Mesenchymal stem cell (in vitro differentiated cells and primary cell): Measurements from ENCODE around the gene ALKBH6.

Experiments
- DNase-seq: peaks from one replicate; pipeline ENCODE4 v3.0.0-alpha.2; 2013
- H2AFZ ChIP-seq: one replicate; pipeline ENCODE4 v1.6.1; 2013; ENCODE audit warnings: low read depth, mild to moderate bottlenecking, control low read depth, inconsistent platforms, low read length, moderate library complexity
- H2AK5ac ChIP-seq: 2 replicates; pipeline ENCODE4 v1.6.1; 2013; ENCODE audit warnings: low read length, moderate library complexity, mild to moderate bottlenecking, inconsistent platforms; ENCODE audit not compliant: severe bottlenecking
- H2BK120ac ChIP-seq: one replicate; pipeline ENCODE4 v1.6.1; 2013; ENCODE audit warnings: low read depth, mild to moderate bottlenecking, inconsistent platforms, low read length, moderate library complexity
- H2BK12ac ChIP-seq, 2 experiments: one replicate each; pipeline ENCODE4 v1.6.1; 2013; ENCODE audit warnings: inconsistent platforms in 2 of 2, low read length in 2 of 2, mild to moderate bottlenecking in 2 of 2, moderate library complexity in 2 of 2, control low read depth in 1 of 2
- H2BK15ac ChIP-seq: one replicate; pipeline ENCODE4 v1.6.1; 2013; ENCODE audit warnings: mild to moderate bottlenecking, low read depth, inconsistent platforms; ENCODE audit not compliant: poor library complexity, severe bottlenecking
- H2BK5ac ChIP-seq: 2 replicates; pipeline ENCODE4 v1.6.1; 2013; ENCODE audit warnings: low read depth, mild to moderate bottlenecking, low read length, control low read depth, inconsistent platforms; ENCODE audit not compliant: poor library complexity, severe bottlenecking
- H3K14ac ChIP-seq, 2 experiments: one replicate each; pipeline ENCODE4 v1.6.1; 2013; ENCODE audit warnings: inconsistent platforms in 2 of 2, low read length in 2 of 2, control low read depth in 1 of 2, mild to moderate bottlenecking in 1 of 2, moderate library complexity in 1 of 2
- H3K18ac ChIP-seq, 2 experiments: one replicate each; pipeline ENCODE4 v1.6.1; 2013; ENCODE audit warnings: inconsistent platforms in 2 of 2, low read length in 2 of 2, control low read depth in 1 of 2, low read depth in 1 of 2, mild to moderate bottlenecking in 1 of 2
- H3K23ac ChIP-seq, 2 experiments: one replicate each; pipeline ENCODE4 v1.6.1; 2013; ENCODE audit warnings: inconsistent platforms in 2 of 2, low read length in 2 of 2, mild to moderate bottlenecking in 2 of 2, moderate library complexity in 2 of 2, control low read depth in 1 of 2
- H3K27ac ChIP-seq: 2 replicates; pipeline ENCODE4 v1.5.1; 2013; ENCODE audit warnings: mild to moderate bottlenecking, moderate library complexity, low read length, control low read depth, inconsistent platforms; ENCODE audit not compliant: poor library complexity, severe bottlenecking
- H3K27me3 ChIP-seq, 2 experiments: 2 replicates each; pipeline versions ENCODE4 v1.6.1 to v1.7.0; 2013; ENCODE audit warnings: low read length in 2 of 2, mild to moderate bottlenecking in 2 of 2, moderate library complexity in 2 of 2, control low read depth in 1 of 2, inconsistent platforms in 1 of 2; ENCODE audit not compliant: control insufficient read depth in 1 of 2, insufficient read depth in 1 of 2
- H3K36me3 ChIP-seq, 2 experiments: 2 replicates each; pipeline versions ENCODE4 v1.6.1 to v1.7.0; 2013; ENCODE audit warnings: low read length in 2 of 2, control low read depth in 1 of 2, inconsistent platforms in 1 of 2, low read depth in 1 of 2, mild to moderate bottlenecking in 1 of 2; ENCODE audit not compliant: insufficient read depth in 2 of 2, control insufficient read depth in 1 of 2
- H3K4ac ChIP-seq, 2 experiments: one replicate each; pipeline ENCODE4 v1.6.1; 2013; ENCODE audit warnings: inconsistent platforms in 2 of 2, low read length in 2 of 2, mild to moderate bottlenecking in 2 of 2, moderate library complexity in 2 of 2, control low read depth in 1 of 2, low read depth in 1 of 2
- H3K4me1 ChIP-seq: 2 replicates; pipeline ENCODE4 v1.6.1; 2013; ENCODE audit warnings: low read depth, low read length, control low read depth; ENCODE audit not compliant: control insufficient read depth, insufficient read depth
- H3K4me2 ChIP-seq: 2 replicates; pipeline ENCODE4 v1.6.1; 2013; ENCODE audit warnings: low read length, mild to moderate bottlenecking, inconsistent platforms; ENCODE audit not compliant: poor library complexity, severe bottlenecking
- H3K4me3 ChIP-seq, 2 experiments: 2 replicates each; pipeline versions ENCODE4 v1.5.1 to v1.7.0; 2013; ENCODE audit warnings: low read length in 2 of 2, mild to moderate bottlenecking in 2 of 2, control low read depth in 1 of 2, low read depth in 1 of 2; ENCODE audit not compliant: insufficient read depth in 1 of 2
- H3K79me1 ChIP-seq: replicated peaks from 2 replicates; pipeline ENCODE4 v1.6.1; 2013; ENCODE audit warnings: mild to moderate bottlenecking, control low read depth, low read length, inconsistent platforms; ENCODE audit not compliant: poor library complexity, severe bottlenecking
- H3K9ac ChIP-seq: 2 replicates; pipeline ENCODE4 v1.7.0; 2013; ENCODE audit warnings: mild to moderate bottlenecking, low read length, moderate library complexity
- H3K9me3 ChIP-seq: 2 replicates; pipeline ENCODE4 v1.7.0; 2013; ENCODE audit warnings: mild to moderate bottlenecking, low read length; ENCODE audit not compliant: control insufficient read depth
- H4K8ac ChIP-seq: one replicate; pipeline ENCODE4 v1.6.1; 2013; ENCODE audit warnings: inconsistent platforms, mild to moderate bottlenecking, low read length, moderate library complexity
- H4K91ac ChIP-seq: one replicate; pipeline ENCODE4 v1.6.1; 2013; ENCODE audit warnings: mild to moderate bottlenecking, low read length, inconsistent platforms
- WGBS: methylation state at CpG from one replicate; pipeline ENCODE4 v1.1.7; 2013; ENCODE audit warnings: mixed read lengths; 5-methylcytosine and 5-hydroxymethylcytosine counted together

Gene ALKBH6

DNA sequence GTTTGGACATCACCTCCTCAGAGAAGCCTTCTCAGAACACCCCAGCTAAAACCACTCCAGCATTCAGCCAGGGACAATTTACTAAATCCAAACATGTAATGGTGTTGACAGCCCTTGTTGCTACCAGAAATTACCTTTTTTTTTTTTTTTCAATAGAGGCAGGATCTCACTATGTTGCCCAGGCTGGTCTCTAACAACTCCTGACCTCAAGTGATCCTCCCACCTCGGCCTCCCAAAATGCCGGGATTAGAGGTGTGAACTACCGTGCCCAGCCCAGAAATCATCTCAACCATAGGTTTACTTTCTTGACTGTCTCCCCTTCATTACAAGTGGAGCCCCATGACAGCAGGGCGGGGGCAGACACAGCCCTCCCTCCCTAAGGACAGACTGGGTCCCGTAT, 9.4 kb upstream of the ALKBH6 start:
- Histone ChIP-seq H3K4me1 (no peaks in the 10 kb centered on the region), H2AK5ac (no peak overlapping the region), H3K18ac (no peak overlapping the region), H3K27ac (no peak overlapping the region), H2BK5ac (no peak overlapping the region), H3K36me3 (peaks cover 79 to 80% of the 10 kb centered on the region in 2 experiments), H3K9me3 (no peaks in the 10 kb centered on the region), H3K4me2 (no peak overlapping the region), H3K23ac (no peak overlapping the region), H3K14ac (no peak overlapping the region), H4K8ac (no peak overlapping the region), H3K4ac (no peak overlapping the region), H4K91ac (no peak overlapping the region), H3K4me3 (no peak overlapping the region), H3K79me1 (peaks cover 8% of the 10 kb centered on the region), H2BK120ac (no peak overlapping the region), H3K9ac (no peak overlapping the region), H2BK12ac (no peak overlapping the region), H2BK15ac (no peak overlapping the region), H3K27me3 (no peaks in the 10 kb centered on the region), H2AFZ (no peak overlapping the region)
- DNase-seq, result no peak
- WGBS, result 96% methylated on average over 5 of the region's 5 CpGs

DNA sequence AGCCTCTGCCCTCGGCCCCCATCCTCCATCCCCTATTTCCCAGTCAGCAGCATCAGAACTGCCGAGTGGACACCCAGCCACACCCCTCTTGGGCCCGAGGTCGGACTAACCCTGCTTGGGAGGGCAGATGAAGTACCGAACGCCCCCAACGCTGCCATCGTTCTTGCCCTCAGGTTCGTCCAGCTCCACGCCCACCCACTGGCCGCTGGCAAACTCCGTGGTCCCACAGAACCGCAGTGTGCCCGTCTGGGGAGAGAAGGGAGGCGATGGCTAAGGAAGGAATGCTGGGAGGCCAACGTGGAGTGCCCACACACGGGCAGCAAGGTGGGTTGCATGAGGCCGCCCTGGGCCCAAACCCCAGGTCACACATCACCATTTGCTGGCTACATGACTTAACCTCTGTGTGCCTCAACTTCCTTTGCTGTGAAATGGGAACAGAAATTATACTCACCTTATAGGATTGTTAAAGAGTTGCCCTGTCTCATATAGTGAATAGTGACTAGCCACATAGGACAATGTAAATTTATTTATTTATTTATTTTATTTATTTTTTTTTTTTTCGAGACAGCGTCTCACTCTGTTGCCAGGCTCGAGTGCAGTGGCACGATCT, 5.2 kb upstream of the ALKBH6 start:
- peak overlapping the region in 1 of 2 experiments; percentile 26 for H3K4me3 ChIP-seq
- no peak overlapping the region for H3K27ac ChIP-seq
- no peak overlapping the region for H3K4me2 ChIP-seq
- no peak overlapping the region for H2BK5ac ChIP-seq
- no peak overlapping the region for H2AFZ ChIP-seq
- no peak overlapping the region for H3K18ac ChIP-seq
- H3K9me3 ChIP-seq, result no peaks in the 10 kb centered on the region
- peaks cover 5% of the 10 kb centered on the region for H3K4me1 ChIP-seq
- H3K79me1 ChIP-seq, result peaks cover 3% of the 10 kb centered on the region
- H4K8ac ChIP-seq, result no peak overlapping the region
- no peak overlapping the region for H4K91ac ChIP-seq
- H3K23ac ChIP-seq, result no peak overlapping the region
- H3K36me3 ChIP-seq, result peaks cover 64 to 75% of the 10 kb centered on the region in 2 experiments
- H3K27me3 ChIP-seq, result no peaks in the 10 kb centered on the region
- WGBS, result 98% methylated on average over 19 of the region's 22 CpGs
- H2BK12ac ChIP-seq, result no peak overlapping the region
- no peak overlapping the region for H3K14ac ChIP-seq
- H2BK120ac ChIP-seq, result no peak overlapping the region
- H3K9ac ChIP-seq, result no peak overlapping the region
- DNase-seq, result no peak
- H3K4ac ChIP-seq, result no peak overlapping the region
- no peak overlapping the region for H2BK15ac ChIP-seq
- no peak overlapping the region for H2AK5ac ChIP-seq

DNA sequence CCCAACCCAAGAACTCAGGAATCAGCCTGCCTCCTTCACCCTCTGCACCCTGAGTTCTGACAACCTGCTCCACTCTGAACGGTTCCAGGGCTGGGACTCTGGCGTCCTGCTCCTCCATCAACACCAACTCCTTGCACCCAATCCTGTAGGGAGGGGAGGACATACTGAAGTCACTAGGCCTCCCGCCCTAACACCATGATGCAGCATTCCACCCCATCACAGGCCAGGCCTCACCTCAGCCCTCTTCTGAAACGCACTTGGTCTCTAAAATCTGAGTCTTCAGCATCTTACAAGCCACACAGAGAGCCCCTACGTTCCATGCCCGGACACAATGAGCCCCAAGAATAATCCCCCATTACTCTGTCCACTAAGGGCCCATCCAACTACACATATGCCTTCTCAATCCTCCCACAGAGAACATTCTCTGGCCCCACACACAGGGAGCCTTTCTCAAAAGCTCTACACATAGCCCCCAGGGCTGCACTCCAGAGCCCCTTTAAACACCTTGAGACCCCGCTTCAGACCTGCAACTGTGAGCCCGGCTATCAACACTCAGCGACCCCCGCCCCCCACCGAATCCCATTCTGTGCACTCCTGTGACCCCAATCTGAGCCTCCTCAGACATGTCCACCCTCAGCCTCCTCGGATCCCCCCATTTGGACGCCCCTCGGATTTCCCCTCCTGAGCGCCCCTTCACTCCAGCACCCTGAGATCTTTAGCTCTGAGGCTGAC, 567 bp downstream of the ALKBH6 start:
- H2AFZ ChIP-seq, result peak overlapping the region; percentile 78
- H3K27ac ChIP-seq, result no peak overlapping the region
- peaks cover 30 to 31% of the 10 kb centered on the region in 2 experiments for H3K36me3 ChIP-seq
- no peaks in the 10 kb centered on the region for H3K27me3 ChIP-seq
- H2BK12ac ChIP-seq, result peak overlapping the region in 1 of 2 experiments; percentile 59
- H3K14ac ChIP-seq, result peak overlapping the region; percentile 45 to 76
- H3K4ac ChIP-seq, result peak overlapping the region; percentile 43 to 45
- H3K18ac ChIP-seq, result peak overlapping the region in 1 of 2 experiments; percentile 74
- H3K4me3 ChIP-seq, result peak overlapping the region; percentile 75 to 92
- H4K8ac ChIP-seq, result peak overlapping the region; percentile 12
- H3K4me2 ChIP-seq, result peak overlapping the region; percentile 71
- DNase-seq, result no peak
- H3K9me3 ChIP-seq, result no peaks in the 10 kb centered on the region
- peak overlapping the region; percentile 48 for H2BK15ac ChIP-seq
- no peak overlapping the region for H2BK5ac ChIP-seq
- peak overlapping the region; percentile 11 for H2BK120ac ChIP-seq
- H2AK5ac ChIP-seq, result peak overlapping the region; percentile 53
- H3K4me1 ChIP-seq, result peaks cover 23% of the 10 kb centered on the region
- 34% methylated on average over 15 of the region's 15 CpGs for WGBS
- no peak overlapping the region for H4K91ac ChIP-seq
- H3K79me1 ChIP-seq, result peaks cover 19% of the 10 kb centered on the region
- H3K9ac ChIP-seq, result peak overlapping the region; percentile 96
- H3K23ac ChIP-seq, result no peak overlapping the region

DNA sequence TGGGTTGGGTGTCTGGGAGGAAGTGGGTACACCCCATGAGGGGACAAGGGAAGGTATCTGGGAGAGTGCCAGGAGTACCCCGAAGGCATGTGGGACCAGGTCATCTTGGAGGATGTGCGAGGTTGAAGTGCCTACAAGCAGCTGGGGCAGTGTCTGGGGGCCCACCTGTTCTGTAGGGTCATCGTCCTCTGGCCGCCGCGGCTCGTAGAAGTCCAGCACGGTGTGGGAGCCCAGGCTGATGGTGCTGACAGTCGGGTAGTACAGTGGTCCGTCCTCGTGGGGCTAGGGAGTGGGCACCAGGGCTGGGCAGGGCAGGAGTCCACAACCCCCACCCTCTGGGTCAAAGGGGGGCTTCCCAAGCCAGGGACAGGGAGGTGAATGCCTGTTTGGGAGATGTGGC, 3.6 kb downstream of the ALKBH6 start:
- no peak overlapping the region for H3K4me3 ChIP-seq
- H3K4me2 ChIP-seq, result no peak overlapping the region

More for the DNA sequence above, 3.6 kb downstream of the ALKBH6 start:
- H3K27ac ChIP-seq, result no peak overlapping the region
- H2BK15ac ChIP-seq, result no peak overlapping the region
- H4K91ac ChIP-seq, result no peak overlapping the region
- no peak overlapping the region for H4K8ac ChIP-seq
- H2AFZ ChIP-seq, result no peak overlapping the region
- no peak overlapping the region for H3K4ac ChIP-seq
- H2BK120ac ChIP-seq, result no peak overlapping the region
- 96% methylated on average over 11 of the region's 11 CpGs for WGBS
- H3K18ac ChIP-seq, result no peak overlapping the region
- no peak overlapping the region for H2AK5ac ChIP-seq
- no peaks in the 10 kb centered on the region for H3K9me3 ChIP-seq
- H3K14ac ChIP-seq, result no peak overlapping the region
- peaks cover 21% of the 10 kb centered on the region for H3K4me1 ChIP-seq
- no peak overlapping the region for H3K9ac ChIP-seq
- peaks cover 3 to 6% of the 10 kb centered on the region in 2 experiments for H3K36me3 ChIP-seq
- H3K23ac ChIP-seq, result no peak overlapping the region
- H3K27me3 ChIP-seq, result no peaks in the 10 kb centered on the region
- DNase-seq, result no peak
- H2BK12ac ChIP-seq, result no peak overlapping the region
- H2BK5ac ChIP-seq, result no peak overlapping the region
- H3K79me1 ChIP-seq, result peaks cover 18% of the 10 kb centered on the region
